NCI-H2227 (cell line): ENCODE results near the gene SV2C.
"Not testable (repeated sequence)": the region's sequence is repeated elsewhere in the genome, so short reads cannot be mapped to it uniquely, and the experiment has no call there.

Experiments
- DNase-seq: peaks from one replicate; lab custom pipeline; 2025; ENCODE audit not compliant: unreplicated experiment; lab: John Stamatoyannopoulos, UW

SV2C gene

DNA sequence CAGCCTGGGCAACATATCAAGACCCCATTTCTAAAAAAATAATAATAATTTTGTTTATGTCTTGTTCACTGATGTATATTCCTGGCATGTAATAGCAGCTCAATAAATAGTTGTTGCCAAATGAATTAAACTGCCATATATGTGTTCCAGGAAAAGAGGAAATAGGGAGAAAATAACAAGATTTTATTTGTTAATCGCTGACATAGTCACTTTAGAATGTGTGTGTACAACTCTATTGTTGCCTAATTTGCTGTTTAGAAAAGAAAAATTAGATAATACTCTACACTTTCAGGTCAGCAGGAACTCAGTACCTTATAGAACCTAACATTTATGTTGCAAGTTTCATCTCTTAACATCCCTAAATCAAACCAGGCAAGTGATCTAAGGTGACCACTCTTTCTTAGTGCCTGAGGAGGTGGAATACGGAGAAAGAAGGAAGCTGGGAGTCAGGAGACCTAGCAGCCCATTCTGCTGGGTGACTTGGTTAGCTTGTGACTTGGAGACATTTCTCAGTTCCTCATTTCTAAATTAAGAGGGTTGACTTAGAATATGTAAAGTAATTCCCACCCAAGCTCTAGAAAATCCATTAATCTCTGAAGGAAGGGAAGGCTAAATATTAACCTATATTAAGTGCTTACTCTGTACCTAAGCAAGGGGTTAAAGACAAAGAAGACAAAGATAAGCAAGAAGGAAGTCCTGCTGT is 209.6 kb downstream of the SV2C start:
- no peak for DNase-seq

DNA sequence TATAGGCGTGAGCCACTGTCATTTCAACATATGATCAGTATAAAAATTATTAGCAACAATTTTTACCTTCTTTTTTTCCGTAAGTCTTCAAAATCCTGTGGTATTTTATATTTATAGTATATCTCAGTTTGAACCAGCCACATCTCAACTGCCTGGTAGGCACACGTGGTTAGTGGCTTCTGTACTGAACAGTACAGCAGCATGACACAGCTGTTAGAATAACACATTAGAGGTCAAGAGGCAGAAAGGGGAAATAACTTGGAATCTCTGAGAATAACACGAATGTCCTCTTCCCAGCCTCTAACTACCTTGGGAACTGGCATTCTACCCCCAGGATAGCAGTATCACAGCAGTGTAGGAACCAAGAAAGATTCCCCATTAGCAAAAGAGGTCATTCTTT is 211.4 kb downstream of the SV2C start:
- no peak for DNase-seq

DNA sequence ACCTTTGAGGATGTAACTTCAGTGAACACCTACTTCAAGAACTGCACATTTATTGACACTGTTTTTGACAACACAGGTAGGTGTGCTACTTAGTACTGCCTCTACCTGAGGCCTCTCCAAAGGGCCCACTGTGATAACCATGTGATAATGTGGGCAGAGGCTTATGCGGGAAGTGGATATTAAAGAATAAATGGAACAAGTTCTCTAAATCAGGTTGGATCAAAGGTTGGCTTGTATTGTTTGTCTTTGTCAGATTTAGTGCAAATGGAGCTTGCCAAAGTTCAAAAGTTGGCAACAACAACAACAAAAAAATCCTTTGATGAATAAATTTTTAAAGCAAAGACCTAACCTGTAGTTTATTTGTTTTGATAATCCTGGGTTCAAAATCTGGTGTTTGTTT is 215.7 kb downstream of the SV2C start:
- no peak for DNase-seq

DNA sequence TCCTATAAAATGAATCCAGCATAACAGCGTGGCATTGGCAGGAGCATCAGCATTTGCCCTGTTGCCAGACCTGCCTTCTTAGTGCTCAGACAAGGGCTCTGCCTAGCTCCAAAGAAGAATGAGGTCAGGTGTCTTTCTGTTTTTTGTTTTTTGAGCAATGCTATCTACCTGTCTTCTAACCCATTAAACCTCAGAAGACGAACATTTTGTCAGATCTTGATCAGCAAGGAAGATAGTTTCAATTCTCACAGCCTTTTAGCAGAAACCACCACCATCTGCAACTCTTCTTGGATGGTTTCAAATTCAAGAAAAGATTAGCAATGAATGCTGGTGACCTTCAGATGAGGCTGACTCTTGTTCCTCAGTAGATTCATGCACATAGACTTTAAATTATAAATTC is 216.4 kb downstream of the SV2C start:
- no peak for DNase-seq

DNA sequence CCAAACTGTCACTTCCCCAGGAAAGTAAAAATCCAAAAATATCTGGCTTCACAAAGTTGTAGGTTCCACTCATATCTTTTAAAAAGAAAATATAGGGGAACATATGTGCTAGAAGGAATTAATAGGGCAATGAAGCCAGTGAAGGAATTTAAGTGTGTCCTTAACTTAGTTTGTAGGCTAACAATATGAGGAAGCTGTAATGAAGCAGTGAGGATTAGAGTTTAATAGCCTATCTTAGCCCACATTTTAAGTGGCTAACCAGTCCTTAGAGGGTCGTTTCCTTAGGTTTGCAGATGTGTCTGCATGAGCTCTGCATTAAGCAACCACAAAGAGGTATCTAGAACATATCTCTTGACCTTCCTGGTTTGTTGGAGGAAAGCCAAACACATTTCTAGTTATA is 218.7 kb downstream of the SV2C start:
- DNase-seq, result not testable (repeated sequence)

DNA sequence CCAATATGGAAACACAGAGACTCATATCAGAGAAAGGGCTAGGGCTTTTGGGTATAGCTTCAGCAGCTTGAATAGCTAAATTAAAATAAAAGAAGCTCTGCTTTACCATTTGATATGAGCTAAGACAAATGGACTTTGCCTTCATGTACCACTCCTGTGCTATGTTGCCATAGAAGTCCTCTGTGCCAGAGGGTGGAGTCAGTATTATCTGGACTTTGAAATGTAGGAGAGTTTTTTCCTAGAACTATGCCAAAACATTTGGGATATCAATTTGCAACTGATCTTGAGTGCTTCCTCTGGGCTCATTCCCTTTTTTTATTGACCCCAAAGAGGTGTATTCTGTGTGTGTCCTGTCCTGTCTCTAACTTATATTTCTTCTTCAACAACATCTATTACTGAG is 219.5 kb downstream of the SV2C start:
- not testable (repeated sequence) for DNase-seq

DNA sequence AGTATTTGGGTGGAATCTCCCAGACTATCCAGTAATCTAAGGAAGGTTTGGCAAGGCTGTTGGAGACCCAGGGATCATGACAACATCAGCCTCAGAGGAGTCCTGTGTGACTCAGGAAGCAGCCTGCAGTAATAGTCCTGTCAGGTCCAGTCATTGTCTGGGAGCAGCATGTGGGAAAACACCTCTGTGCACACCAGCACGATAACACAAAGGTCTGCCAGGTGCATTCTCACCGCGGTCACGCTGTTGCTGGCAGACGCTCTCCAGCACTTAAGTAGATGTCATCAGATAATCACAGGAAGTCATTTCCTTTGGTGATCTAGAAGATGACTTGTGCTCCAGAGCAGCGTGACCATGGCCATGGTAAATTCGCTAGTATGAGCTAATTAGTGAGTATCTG is 220.7 kb downstream of the SV2C start:
- DNase-seq, result no peak

DNA sequence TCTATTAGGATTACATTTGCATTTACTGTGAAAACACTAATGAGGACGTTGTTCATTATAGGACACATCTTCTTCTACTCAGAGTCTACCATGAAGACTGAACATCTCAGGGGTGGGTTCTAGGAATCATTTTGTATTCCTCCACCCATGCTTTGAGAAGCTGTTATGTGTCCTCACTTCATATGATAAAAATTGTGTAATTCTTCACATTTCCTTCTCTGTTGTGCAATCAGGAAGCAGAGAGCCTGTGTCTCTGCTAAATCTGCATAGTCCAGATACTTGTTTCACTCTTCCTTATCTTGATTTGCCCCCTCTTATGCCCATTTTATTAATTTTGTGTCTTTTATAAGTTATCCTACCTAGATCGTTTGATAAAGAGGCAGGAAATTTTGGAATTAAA is 222.1 kb downstream of the SV2C start:
- no peak for DNase-seq

DNA sequence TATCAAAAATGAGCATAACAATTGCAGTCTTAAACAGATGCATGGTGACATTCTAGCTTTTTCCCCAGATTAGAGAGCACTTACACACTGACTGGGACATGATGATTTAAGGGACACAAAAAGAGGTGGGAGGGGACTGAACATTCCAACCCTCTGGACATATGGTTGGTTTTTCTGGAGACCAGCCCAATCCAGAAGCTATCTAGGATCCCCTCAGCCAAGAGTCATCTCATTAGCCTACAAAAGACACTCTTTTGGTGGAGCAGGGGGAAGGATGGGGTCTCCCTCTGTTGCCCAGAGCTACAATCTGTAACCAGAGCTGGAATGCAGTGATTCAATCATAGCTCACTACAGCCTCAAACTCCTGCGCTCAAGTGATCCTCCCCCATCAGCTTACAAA is 222.6 kb downstream of the SV2C start:
- no peak for DNase-seq

DNA sequence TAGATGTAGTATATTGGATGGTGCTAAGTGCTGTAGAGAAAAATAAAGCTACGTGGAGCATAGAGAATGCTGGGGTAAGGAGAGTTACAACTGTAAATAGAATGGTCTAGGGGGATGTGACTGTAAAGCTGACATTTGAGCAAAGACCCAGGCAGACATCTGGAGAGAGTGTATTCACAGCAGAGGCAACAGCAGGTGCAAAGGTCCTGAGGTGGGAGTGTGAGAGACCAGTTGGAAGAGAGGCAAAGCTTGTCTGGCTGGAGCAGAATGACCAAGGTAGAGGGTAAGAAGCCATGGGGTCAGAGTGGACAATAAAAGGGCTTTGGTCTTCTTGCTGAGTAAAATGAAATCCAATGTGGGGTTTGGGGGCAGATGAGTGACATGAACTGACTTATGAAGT is 227.0 kb downstream of the SV2C start:
- no peak for DNase-seq

DNA sequence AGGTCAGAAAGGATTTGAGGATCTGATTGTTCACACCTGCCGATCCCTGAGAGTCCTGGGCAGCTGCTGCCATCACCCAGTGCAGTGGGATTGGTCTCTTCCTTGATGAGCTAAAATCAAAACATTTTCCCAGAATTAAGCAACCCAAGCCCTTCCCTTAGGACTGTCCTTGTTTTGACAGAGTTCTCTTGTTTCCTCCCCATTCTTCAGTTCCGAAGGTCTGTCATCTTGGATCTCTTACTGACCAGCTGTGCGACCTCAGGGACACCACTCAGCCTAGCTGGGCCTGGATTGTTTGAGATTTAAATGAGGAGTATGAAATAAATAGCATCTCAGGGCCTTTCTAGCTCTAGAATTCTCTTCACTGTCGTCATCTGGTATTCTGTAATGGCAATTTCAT is 229.6 kb downstream of the SV2C start:
- DNase-seq, result no peak

DNA sequence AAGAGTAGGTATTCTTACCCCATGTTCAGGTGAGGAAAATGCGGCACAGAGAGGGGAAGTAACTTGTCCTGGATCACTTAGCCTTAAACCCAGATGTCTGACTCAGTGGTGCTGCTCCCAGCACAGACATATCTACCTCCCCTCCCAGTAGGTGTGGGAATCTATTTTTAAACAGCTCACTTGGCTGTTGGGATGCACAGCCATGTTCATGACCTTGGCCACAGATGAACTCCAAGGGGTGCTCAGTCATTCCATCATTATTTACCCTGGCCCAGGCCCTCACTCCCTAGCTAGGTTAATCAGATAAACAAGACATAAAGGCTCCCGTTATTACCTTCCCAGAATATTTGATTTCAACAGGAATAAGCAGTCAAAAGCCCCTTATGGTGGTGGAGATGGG is 231.5 kb downstream of the SV2C start:
- DNase-seq, result no peak

DNA sequence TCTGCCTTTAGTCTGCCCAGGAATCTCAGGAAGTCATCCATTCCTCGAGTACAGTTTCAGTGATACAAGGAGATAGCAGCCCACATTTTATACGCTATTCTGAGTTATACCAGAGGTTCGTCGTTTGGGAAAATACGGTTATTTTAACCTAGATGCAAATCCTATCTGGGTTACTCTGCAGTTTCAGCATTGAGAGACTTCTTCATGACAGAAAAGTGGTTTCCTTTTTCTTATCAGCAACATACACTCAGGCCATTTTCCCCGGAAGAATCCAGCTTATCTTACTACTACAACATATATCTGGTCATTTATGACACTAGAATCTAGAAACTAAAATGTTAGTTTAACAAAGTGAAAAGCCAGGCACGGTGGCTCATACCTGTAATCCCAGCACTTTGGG is 236.5 kb downstream of the SV2C start:
- no peak for DNase-seq

DNA sequence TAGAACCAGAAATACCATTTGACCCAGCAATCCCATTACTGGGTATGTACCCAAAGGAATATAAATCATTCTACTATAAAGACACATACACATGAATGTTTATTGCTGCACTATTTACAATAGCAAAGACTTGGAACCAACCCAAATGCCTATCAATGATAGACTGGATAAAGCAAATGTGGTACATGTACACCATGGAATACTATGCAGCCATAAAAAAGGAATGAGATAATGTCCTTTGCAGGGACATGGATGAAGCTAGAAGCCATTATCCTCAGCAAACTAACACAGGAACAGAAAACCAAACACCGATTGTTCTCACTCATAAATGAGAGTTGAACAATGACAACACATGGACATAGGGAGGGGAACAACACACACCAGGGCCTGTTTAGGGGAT is 240.3 kb downstream of the SV2C start:
- not testable (repeated sequence) for DNase-seq

DNA sequence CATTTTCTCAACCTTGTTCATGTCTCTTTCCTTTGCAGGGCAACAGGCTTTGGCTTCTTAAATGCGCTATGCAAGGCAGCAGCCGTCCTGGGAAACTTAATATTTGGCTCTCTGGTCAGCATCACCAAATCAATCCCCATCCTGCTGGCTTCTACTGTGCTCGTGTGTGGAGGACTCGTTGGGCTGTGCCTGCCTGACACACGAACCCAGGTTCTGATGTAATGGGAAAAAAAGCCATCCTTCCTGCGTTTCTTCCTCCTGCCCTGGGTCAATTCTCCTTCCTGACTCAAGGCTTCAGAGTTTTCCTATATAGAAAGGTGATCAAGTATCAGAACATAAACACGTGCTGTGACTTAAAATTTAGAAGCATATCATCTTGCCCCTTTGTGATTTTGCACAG is 242.1 kb downstream of the SV2C start:
- no peak for DNase-seq

DNA sequence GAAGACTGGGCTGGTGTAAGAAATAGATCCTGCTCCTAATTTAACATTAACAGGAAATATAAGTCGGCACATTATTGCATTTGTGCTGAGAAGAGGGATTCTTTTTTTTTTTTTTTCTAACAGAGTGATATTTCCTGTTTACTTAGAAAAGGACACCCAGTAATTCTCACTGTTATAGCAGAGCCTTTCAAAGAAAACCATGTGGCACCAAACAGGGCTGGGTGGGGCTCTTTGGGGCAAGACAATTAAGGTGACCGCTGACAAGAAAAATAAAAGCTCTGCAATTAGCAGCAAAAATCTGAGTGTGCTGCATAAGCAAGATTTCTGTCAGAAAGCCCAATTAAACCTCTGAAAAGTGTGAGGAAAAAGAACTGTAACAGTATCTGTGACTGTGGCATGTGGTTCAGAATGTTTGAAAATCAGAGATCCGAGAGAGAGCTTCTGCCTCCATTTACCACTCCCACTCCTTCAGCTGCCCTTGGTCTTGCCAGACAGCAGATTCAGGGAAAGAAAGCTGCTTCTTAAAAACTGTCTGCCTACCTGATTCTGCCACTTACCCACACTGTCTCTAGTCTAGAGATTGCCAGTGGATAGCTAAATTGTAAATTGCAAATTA is 242.8 kb downstream of the SV2C start:
- no peak for DNase-seq

DNA sequence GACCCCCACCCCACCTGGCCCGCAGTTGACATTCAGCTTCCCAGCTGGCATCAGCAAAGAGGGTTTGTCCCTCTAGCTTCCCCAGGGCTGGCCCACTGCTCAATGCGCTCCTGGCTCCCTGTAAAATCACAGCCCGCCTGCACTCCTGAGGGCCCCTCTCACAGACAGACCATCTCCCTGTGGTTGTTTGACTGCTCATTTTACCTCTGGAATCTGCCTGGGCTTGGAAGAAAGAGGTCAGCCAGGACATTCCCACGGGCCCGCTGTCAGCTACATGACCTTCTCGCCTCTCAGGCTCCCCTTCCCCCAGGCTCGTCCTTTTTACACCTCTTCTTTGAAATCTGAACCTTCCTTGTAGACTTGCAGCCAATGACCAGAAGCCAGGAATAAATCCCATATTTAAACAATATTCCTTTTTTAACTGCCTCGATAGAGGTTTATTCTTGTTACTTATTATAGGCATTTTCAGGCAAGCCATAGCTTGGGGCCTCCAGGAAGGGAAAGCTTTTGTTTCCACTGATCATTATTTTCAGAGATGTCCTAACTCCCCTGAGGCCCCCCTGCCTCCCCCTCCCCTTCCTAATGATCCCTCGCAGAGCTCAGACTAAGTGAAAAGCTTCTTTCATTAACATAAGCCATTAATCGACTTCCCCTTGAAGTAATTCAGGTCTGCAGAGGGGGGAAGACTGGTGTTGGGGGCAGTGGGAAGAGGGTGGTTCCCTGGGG is 243.6 kb downstream of the SV2C start:
- no peak for DNase-seq

DNA sequence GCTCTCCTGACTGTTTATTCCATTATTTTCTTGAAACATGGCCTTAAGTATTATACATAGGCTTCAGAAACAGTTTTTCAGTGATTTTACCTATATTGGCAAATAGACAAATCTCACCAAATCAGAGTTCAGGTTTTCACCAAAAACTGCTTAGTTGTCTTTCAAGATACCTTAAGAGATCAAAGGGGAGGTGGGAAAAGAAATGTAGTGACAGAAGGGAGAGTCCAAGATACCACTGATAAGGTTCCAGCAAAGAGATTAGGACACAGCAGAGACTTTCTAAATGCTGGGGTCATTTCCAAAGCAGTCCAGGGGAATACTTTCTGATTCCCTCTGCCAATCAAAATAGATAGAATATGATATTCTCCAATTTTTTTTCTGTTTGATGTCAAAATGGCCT is 246.2 kb downstream of the SV2C start:
- DNase-seq, result no peak

DNA sequence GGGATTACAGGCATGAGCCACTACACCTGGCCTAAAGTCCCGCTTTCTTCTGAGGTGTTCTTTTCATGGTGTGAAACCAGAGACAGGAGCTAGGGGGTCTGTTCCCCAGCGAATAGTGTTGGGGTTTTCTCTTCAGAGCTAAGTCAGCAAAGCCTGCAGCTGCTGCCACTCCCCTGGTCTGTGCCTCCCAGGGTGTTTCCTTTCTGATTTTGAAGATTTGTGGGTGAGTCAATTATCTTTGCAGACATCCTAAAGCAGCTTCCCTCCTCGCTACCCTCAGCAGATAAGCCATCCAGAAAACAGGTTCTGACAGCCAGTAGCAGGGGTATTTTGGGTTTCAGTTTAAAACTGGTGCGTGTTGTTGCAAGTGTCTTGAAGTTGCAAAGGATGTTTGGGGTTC is 247.9 kb downstream of the SV2C start:
- no peak for DNase-seq

DNA sequence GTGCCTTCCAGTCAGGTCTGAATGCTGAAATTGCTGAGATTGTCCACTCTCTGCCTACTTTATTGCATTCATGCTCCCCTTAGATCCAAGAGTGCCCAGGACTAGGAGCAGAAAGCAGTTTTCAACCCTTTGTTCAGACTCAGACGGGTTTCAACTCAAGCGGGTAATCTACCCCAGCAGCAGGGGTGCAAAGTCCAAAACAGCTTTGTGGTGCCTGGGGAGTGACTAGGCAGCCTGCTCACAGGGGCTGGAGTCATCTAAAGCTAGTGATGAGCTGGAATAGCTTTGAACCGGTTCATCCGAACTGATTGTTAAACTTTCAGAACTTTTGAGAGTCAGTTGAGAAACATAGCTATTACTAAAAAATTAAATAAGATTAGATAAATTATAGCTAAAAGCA is 248.9 kb downstream of the SV2C start:
- no peak for DNase-seq

DNA sequence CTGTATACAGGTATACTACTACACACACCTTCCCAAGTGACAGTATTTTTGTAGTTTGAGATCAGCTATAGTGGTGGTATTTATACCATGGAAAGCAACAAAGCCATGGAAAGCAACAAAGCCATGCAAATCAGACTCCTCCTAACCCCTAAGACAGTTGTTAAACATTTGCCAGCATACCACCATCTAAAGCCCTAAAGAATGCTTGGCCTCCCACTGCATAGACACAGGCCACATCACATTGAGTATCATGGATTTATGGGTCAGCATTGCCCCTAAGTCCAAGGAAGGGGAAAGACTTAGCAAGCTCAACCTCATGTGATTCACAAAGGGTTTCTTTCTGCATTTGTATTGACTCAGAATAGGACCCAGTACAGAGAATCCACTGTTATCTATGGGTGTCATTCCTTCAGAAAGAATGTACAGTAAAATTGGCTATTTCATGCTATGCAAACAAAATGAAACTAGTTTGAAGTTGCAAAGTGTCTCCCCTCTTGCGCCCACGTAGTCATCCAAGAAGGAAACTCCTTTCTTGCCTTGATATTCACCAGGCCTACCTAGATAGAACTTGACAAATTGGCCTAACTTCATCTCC is 249.5 kb downstream of the SV2C start:
- no peak for DNase-seq

DNA sequence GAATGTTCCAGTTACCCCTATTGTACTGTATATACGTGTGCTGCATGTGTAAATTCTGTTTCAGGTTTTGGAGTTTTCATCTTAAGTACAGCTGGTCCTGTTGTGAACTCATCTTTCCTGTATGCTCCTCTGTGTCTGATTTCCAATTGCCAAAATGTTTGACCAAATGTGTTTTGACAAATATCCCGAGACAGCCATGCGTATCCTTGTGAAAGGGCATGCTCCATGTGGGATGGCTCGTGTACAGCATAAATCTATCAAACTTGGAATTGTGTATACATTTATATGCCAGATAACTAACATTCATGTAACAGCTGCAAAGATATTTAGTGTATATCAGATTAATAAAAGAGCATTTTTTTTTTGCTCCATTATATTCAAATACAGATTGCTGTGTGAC is 250.4 kb downstream of the SV2C start:
- DNase-seq, result no peak
